ENCODE data around the gene IRAK3. TPM values are rescaled to one million over a fixed set of nuclear protein-coding genes. Genes with fewer than 3 reads are reported as not detected.

The IRAK3 gene
- total and polyA plus RNA-seq, 2 donors (not counting 1 experiment from before 2014, with no cell fraction given): 3.9 to 4.3 TPM

DNA sequence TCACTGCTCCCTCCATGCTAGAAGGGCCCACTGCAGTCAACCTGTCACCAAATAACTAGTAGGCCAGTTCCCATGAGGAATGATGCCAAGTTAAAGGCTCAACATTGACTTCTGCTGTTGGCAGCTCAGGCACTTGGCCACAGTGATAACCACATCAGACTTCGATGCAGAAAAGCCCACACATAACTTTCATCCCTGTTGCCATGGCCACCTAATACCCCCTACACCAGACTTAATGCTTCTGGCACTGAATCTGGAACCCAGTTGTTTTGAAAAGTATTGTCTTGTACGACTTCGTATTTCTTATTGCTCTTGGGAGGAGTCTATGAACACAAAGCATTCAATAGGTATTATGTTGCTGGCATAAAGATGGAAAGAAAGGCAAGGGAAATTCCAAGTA, 69.0 kb downstream of the IRAK3 start:
- H3K4me1 Mint-ChIP-seq: no peaks in the 10 kb centered on the region
- no peaks in the 10 kb centered on the region for H3K9me3 ChIP-seq (ENCODE audit: control extremely low read depth in 1 of 3, control insufficient read depth in 2 of 3, insufficient read depth in 1 of 3, low read length in 2 of 3)

DNA sequence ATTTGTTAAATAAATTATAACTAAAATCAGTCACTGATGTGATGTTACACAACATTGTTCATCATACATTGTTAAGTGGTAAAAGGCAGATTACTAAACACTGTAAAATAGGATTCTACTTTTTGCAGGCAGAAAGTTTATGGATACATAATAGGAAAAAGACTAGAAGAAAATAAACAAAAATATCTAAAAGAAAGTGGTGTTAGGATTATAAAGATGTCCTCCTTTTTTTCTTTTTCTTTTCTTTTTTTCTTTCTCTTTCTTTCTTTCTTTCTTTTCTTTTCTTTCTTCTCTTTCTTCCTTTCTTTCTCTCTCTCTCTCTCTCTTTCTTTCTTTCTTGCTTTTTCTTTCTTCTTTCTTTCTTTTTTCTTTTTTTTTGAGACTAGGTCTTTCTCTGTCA, 73.7 kb downstream of the IRAK3 start:
- no peak overlapping the region for H3K9ac ChIP-seq (ENCODE audit: low read length)
- no peak overlapping the region for H3K4me3 ChIP-seq (ENCODE audit: control extremely low read depth in 1 of 5, extremely low read depth in 1 of 5, insufficient read depth in 1 of 5, low read depth in 2 of 5, low read length in 4 of 5)
- no peak overlapping the region for H3K27ac ChIP-seq (ENCODE audit: low read length in 2 of 2)
- no peaks in the 10 kb centered on the region for H3K36me3 ChIP-seq (replicated peaks in 1 of 2; ENCODE audit: control extremely low read depth in 1 of 2, control insufficient read depth in 1 of 2, extremely low read depth in 1 of 2, insufficient read depth in 2 of 2, low read length in 1 of 2)
- no peak overlapping the region for H3K4me3 Mint-ChIP-seq
- ChIA-PET POLR2A (no interaction called here), CTCF (no interaction called here)
- H3K27me3 ChIP-seq (replicated peaks in 1 of 4; ENCODE audit: control extremely low read depth in 1 of 4, control insufficient read depth in 3 of 4, insufficient read depth in 4 of 4, low read length in 3 of 4): no peaks in the 10 kb centered on the region
- H2AFZ ChIP-seq (ENCODE audit: insufficient read depth, low read depth, low read length, poor library complexity, severe bottlenecking): no peak overlapping the region
- no peaks in the 10 kb centered on the region for H3K4me1 Mint-ChIP-seq
- ATAC-seq (ENCODE audit: low read depth) (no peak), DNase-seq (no peak)
- no peak overlapping the region for H3K4me2 ChIP-seq (replicated peaks; ENCODE audit: low read depth, low read length, poor library complexity, severe bottlenecking)
- H3K27me3 Mint-ChIP-seq: peaks cover 14% of the 10 kb centered on the region
- no peaks in the 10 kb centered on the region for H3K79me2 ChIP-seq (ENCODE audit: control insufficient read depth, insufficient read depth, low read length)
- intact Hi-C loops (cut with micrococcal nuclease): no loop called here
- H3K27ac Mint-ChIP-seq: no peak overlapping the region
- no peaks in the 10 kb centered on the region for H3K9me3 ChIP-seq (ENCODE audit: control extremely low read depth in 1 of 3, control insufficient read depth in 2 of 3, insufficient read depth in 1 of 3, low read length in 2 of 3)
- H3K4me1 ChIP-seq (ENCODE audit: control insufficient read depth in 2 of 2, insufficient read depth in 2 of 2, low read length in 2 of 2): no peaks in the 10 kb centered on the region
- H3K9me3 Mint-ChIP-seq (ENCODE audit: insufficient read depth): no peaks in the 10 kb centered on the region
- H4K20me1 ChIP-seq (ENCODE audit: control insufficient read depth, insufficient read depth, low read length, poor library complexity, severe bottlenecking): no peaks in the 10 kb centered on the region
- TF ChIP-seq, protein P1, sequence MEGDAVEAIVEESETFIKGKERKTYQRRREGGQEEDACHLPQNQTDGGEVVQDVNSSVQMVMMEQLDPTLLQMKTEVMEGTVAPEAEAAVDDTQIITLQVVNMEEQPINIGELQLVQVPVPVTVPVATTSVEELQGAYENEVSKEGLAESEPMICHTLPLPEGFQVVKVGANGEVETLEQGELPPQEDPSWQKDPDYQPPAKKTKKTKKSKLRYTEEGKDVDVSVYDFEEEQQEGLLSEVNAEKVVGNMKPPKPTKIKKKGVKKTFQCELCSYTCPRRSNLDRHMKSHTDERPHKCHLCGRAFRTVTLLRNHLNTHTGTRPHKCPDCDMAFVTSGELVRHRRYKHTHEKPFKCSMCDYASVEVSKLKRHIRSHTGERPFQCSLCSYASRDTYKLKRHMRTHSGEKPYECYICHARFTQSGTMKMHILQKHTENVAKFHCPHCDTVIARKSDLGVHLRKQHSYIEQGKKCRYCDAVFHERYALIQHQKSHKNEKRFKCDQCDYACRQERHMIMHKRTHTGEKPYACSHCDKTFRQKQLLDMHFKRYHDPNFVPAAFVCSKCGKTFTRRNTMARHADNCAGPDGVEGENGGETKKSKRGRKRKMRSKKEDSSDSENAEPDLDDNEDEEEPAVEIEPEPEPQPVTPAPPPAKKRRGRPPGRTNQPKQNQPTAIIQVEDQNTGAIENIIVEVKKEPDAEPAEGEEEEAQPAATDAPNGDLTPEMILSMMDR (IDR thresholded peaks at IDR 0.05): no peak
- TF ChIP-seq EZH2 (IDR thresholded peaks at IDR 0.05; ENCODE audit: borderline replicate concordance, insufficient read depth, low read depth, low read length, poor library complexity, severe bottlenecking): no peak

More for the DNA sequence above, 69.0 kb downstream of the IRAK3 start:
- no peak overlapping the region for H3K4me3 Mint-ChIP-seq
- Histone ChIP-seq H3K27me3 (replicated peaks in 1 of 4; ENCODE audit: control extremely low read depth in 1 of 4, control insufficient read depth in 3 of 4, insufficient read depth in 4 of 4, low read length in 3 of 4) (no peaks in the 10 kb centered on the region), H3K4me1 (ENCODE audit: control insufficient read depth in 2 of 2, insufficient read depth in 2 of 2, low read length in 2 of 2) (no peaks in the 10 kb centered on the region), H3K9ac (ENCODE audit: low read length) (no peak overlapping the region), H3K4me3 (ENCODE audit: control extremely low read depth in 1 of 5, extremely low read depth in 1 of 5, insufficient read depth in 1 of 5, low read depth in 2 of 5, low read length in 4 of 5) (no peak overlapping the region), H3K36me3 (replicated peaks in 1 of 2; ENCODE audit: control extremely low read depth in 1 of 2, control insufficient read depth in 1 of 2, extremely low read depth in 1 of 2, insufficient read depth in 2 of 2, low read length in 1 of 2) (no peaks in the 10 kb centered on the region), H3K27ac (ENCODE audit: low read length in 2 of 2) (no peak overlapping the region), H3K4me2 (replicated peaks; ENCODE audit: low read depth, low read length, poor library complexity, severe bottlenecking) (no peak overlapping the region), H4K20me1 (ENCODE audit: control insufficient read depth, insufficient read depth, low read length, poor library complexity, severe bottlenecking) (no peaks in the 10 kb centered on the region), H3K79me2 (ENCODE audit: control insufficient read depth, insufficient read depth, low read length) (no peaks in the 10 kb centered on the region), H2AFZ (ENCODE audit: insufficient read depth, low read depth, low read length, poor library complexity, severe bottlenecking) (no peak overlapping the region)
- CTCF ChIA-PET: no interaction called here
- no peak for TF ChIP-seq EZH2 (IDR thresholded peaks at IDR 0.05; ENCODE audit: borderline replicate concordance, insufficient read depth, low read depth, low read length, poor library complexity, severe bottlenecking)
- TF ChIP-seq, protein P1 (IDR thresholded peaks at IDR 0.05): no peak
- ATAC-seq (ENCODE audit: low read depth) (no peak), DNase-seq (no peak)
- no peaks in the 10 kb centered on the region for H3K27me3 Mint-ChIP-seq
- intact Hi-C loops (cut with micrococcal nuclease): no loop called here
- 100% methylated on average over 2 of the region's 3 CpGs for WGBS (ENCODE audit: insufficient coverage)
- no peak overlapping the region for H3K27ac Mint-ChIP-seq
- POLR2A ChIA-PET: no interaction called here
- H3K9me3 Mint-ChIP-seq (ENCODE audit: insufficient read depth): no peaks in the 10 kb centered on the region

Data from B cell (primary cell).